ENCODE measurements around the gene PLEKHA5.
"Not testable (repeated sequence)": the region's sequence is repeated elsewhere in the genome, so short reads cannot be mapped to it uniquely, and the experiment has no call there.

The PLEKHA5 gene

GRCh38 chr12:19411234-19412204, 282.0 kb downstream of the PLEKHA5 start:
- no peak for DNase-seq

- DNase-seq: no peak
Observed at GRCh38 chr12:19412844-19413243, 283.3 kb downstream of the PLEKHA5 start.

- not testable (repeated sequence) for DNase-seq
Observed at GRCh38 chr12:19413582-19413981, 284.0 kb downstream of the PLEKHA5 start.

GRCh38 chr12:19415563-19415962, 286.0 kb downstream of the PLEKHA5 start:
- DNase-seq: no peak

- DNase-seq: no peak
Observed at GRCh38 chr12:19419086-19419485, 289.6 kb downstream of the PLEKHA5 start.

- DNase-seq: no peak
Observed at GRCh38 chr12:19421503-19422282, 292.2 kb downstream of the PLEKHA5 start.

GRCh38 chr12:19423166-19423930, 293.8 kb downstream of the PLEKHA5 start:
- DNase-seq: no peak
